WTC11 (cell line): ENCODE measurements around the gene P2RX3. TPM values are rescaled to one million over a fixed set of nuclear protein-coding genes. Genes with fewer than 3 reads are reported as not detected.
A peak's percentile ranks its signal among the peaks of the same experiment; 100 is the strongest.

Experiments
- ATAC-seq: fragments of 200-7000 bp; cut with Tn5 transposase; 2 replicates; pipeline ENCODE4 v1.10.0; 2021; ENCODE audit warnings: mild to moderate bottlenecking, moderate library complexity
- CTCF ChIA-PET: fragments of 300-600 bp; sonication (Branson Sonifier 250); formaldehyde crosslinking; loops from one replicate; lab custom pipeline; 2021; ENCODE audit warnings: antibody characterized with exemption; lab: Charles Lee
- POLR2A ChIA-PET: fragments of 350-600 bp; sonication (Branson Sonifier 250); formaldehyde crosslinking; loops from one replicate; lab custom pipeline; 2021; ENCODE audit warnings: antibody characterized with exemption; lab: Charles Lee
- DNase-seq: peaks from one replicate; pipeline ENCODE4 v3.0.0; 2021; ENCODE audit warnings: low spot score
- H3K27ac Mint-ChIP-seq: 2 replicates; pipeline ENCODE4 v1.8.0; 2021; ENCODE audit warnings: mixed read lengths
- H3K27me3 Mint-ChIP-seq: 2 replicates; pipeline ENCODE4 v1.8.0; 2021; ENCODE audit warnings: low read depth, mild to moderate bottlenecking, moderate library complexity, mixed read lengths
- H3K36me3 Mint-ChIP-seq: 2 replicates; pipeline ENCODE4 v1.8.0; 2021; ENCODE audit warnings: mixed read lengths
- H3K4me1 Mint-ChIP-seq: 2 replicates; pipeline ENCODE4 v1.8.0; 2022; ENCODE audit warnings: mixed read lengths
- H3K4me3 Mint-ChIP-seq: 2 replicates; pipeline ENCODE4 v1.8.0; 2021; ENCODE audit warnings: mild to moderate bottlenecking, moderate library complexity, mixed read lengths
- H3K9me3 Mint-ChIP-seq: 2 replicates; pipeline ENCODE4 v1.8.0; 2021; ENCODE audit warnings: mixed read lengths
- E2F5 ChIP-seq: sonication (generic); formaldehyde crosslinking; IDR thresholded peaks from 2 replicates; pipeline ENCODE4 v1.8.1; 2022; ENCODE audit warnings: mild to moderate bottlenecking, moderate library complexity, missing genetic modification reagents
- ETV6 ChIP-seq: sonication (generic); formaldehyde crosslinking; IDR thresholded peaks from 2 replicates; pipeline ENCODE4 v1.8.1; 2022; ENCODE audit warnings: mild to moderate bottlenecking, missing genetic modification reagents
- FOXP1 ChIP-seq: sonication (generic); formaldehyde crosslinking; IDR thresholded peaks from 2 replicates; pipeline ENCODE4 v1.8.0; 2022; ENCODE audit warnings: missing genetic modification reagents, mild to moderate bottlenecking, moderate library complexity, borderline replicate concordance
- GTF2I ChIP-seq: fragments of 250-450 bp; sonication (Bioruptor Pico); conservative IDR thresholded peaks from 2 replicates; pipeline ENCODE4 v1.4.0; 2021; ENCODE audit warnings: mild to moderate bottlenecking
- HMGXB4 ChIP-seq: sonication (generic); formaldehyde crosslinking; IDR thresholded peaks from 2 replicates; pipeline ENCODE4 v1.8.1; 2023; ENCODE audit warnings: mild to moderate bottlenecking, moderate library complexity, missing genetic modification reagents
- MYBL2 ChIP-seq: sonication (generic); formaldehyde crosslinking; IDR thresholded peaks from 2 replicates; pipeline ENCODE4 v1.8.1; 2023; ENCODE audit warnings: mild to moderate bottlenecking, moderate library complexity, missing genetic modification reagents
- NFE2L1 ChIP-seq: sonication (generic); formaldehyde crosslinking; IDR thresholded peaks from 2 replicates; pipeline ENCODE4 v1.8.1; 2023; ENCODE audit warnings: missing genetic modification reagents
- TCF7 ChIP-seq: sonication (generic); formaldehyde crosslinking; IDR thresholded peaks from 2 replicates; pipeline ENCODE4 v1.8.0; 2022; ENCODE audit warnings: mild to moderate bottlenecking, low read depth, missing genetic modification reagents, moderate library complexity
- TP53 ChIP-seq: sonication (generic); formaldehyde crosslinking; IDR thresholded peaks from 2 replicates; pipeline ENCODE4 v1.8.1; 2023; ENCODE audit warnings: mild to moderate bottlenecking, missing genetic modification reagents
- ZNF671 ChIP-seq: fragments of 250-450 bp; sonication (Bioruptor Pico); IDR thresholded peaks from 2 replicates; pipeline ENCODE4 v1.8.0; 2021; ENCODE audit warnings: mild to moderate bottlenecking
- total RNA-seq: library from RNA; stranded (reverse); gene quantifications from 3 replicates; pipeline ENCODE4 v1.2.3, GENCODE V29; 2021
- TF ChIP-seq, protein P1 (sequence below): fragments of 200-600 bp; IDR thresholded peaks from 2 replicates; pipeline ENCODE4 v1.8.0; 2022; ENCODE audit warnings: antibody characterized with exemption
- TF ChIP-seq, protein P2 (sequence below): fragments of 250-450 bp; sonication (Bioruptor Pico); IDR thresholded peaks from 2 replicates; pipeline ENCODE4 v2.1.2; 2022; ENCODE audit warnings: mild to moderate bottlenecking, moderate library complexity
- TF ChIP-seq, protein P3 (sequence below): fragments of 250-450 bp; sonication (Bioruptor Pico); conservative IDR thresholded peaks from 2 replicates; pipeline ENCODE4 v1.9.0; 2021; ENCODE audit warnings: mild to moderate bottlenecking
- TF ChIP-seq, protein P4 (sequence below): sonication (generic); formaldehyde crosslinking; IDR thresholded peaks from 2 replicates; pipeline ENCODE4 v1.8.0; 2022; ENCODE audit warnings: mild to moderate bottlenecking, missing genetic modification reagents

Gene P2RX3
- total RNA-seq, 1 experiment from 2014 or later, result 0.26 TPM

- ATAC-seq (no peak), DNase-seq (no peak)
- POLR2A ChIA-PET, result no interaction called here
- peaks cover 6% of the 10 kb centered on the region; the same call in 1 of the 2 replicates for H3K9me3 Mint-ChIP-seq
- H3K27me3 Mint-ChIP-seq, result peaks cover 11% of the 10 kb centered on the region; the same call in 1 of the 2 replicates
- TF ChIP-seq MYBL2 (CRISPR knock-in tag) (no peak), TCF7 (CRISPR knock-in tag) (no peak)
- TF ChIP-seq, protein P1, sequence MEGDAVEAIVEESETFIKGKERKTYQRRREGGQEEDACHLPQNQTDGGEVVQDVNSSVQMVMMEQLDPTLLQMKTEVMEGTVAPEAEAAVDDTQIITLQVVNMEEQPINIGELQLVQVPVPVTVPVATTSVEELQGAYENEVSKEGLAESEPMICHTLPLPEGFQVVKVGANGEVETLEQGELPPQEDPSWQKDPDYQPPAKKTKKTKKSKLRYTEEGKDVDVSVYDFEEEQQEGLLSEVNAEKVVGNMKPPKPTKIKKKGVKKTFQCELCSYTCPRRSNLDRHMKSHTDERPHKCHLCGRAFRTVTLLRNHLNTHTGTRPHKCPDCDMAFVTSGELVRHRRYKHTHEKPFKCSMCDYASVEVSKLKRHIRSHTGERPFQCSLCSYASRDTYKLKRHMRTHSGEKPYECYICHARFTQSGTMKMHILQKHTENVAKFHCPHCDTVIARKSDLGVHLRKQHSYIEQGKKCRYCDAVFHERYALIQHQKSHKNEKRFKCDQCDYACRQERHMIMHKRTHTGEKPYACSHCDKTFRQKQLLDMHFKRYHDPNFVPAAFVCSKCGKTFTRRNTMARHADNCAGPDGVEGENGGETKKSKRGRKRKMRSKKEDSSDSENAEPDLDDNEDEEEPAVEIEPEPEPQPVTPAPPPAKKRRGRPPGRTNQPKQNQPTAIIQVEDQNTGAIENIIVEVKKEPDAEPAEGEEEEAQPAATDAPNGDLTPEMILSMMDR, result no peak
- peaks cover 26% of the 10 kb centered on the region for H3K4me1 Mint-ChIP-seq
- H3K4me3 Mint-ChIP-seq, result no peak overlapping the region
- H3K27ac Mint-ChIP-seq, result no peak overlapping the region
- no peaks in the 10 kb centered on the region for H3K36me3 Mint-ChIP-seq
- CTCF ChIA-PET, result interaction anchor here (0.6 to 2.8 kb wide), 6 partner anchors 10 to 179 kb away, joined by 3 to 13 read pairs (median 4); no protein-coding TSS in a partner anchor
Observed at GRCh38 chr11:57348052-57348451, 9.9 kb downstream of the P2RX3 start.

- H3K9me3 Mint-ChIP-seq, result peaks cover 6% of the 10 kb centered on the region; the same call in 1 of the 2 replicates
- no peaks in the 10 kb centered on the region for H3K36me3 Mint-ChIP-seq
- ATAC-seq, result no peak
- CTCF ChIA-PET, result interaction anchor here (0.8 to 2.9 kb wide), 9 partner anchors 9 to 179 kb away, joined by 3 to 13 read pairs (median 5); partner anchors contain the start of gene P2RX3
- TF ChIP-seq ETV6 (CRISPR knock-in tag) (no peak), E2F5 (CRISPR knock-in tag) (no peak)
- H3K27ac Mint-ChIP-seq, result no peak overlapping the region
- POLR2A ChIA-PET, result no interaction called here
- no peak for DNase-seq
- H3K27me3 Mint-ChIP-seq, result peaks cover 11% of the 10 kb centered on the region; the same call in 1 of the 2 replicates
- H3K4me3 Mint-ChIP-seq, result no peak overlapping the region
- peaks cover 26% of the 10 kb centered on the region for H3K4me1 Mint-ChIP-seq
Observed at GRCh38 chr11:57348636-57349313, 10.6 kb downstream of the P2RX3 start.

- CTCF ChIA-PET, result interaction anchor here (0.6 to 2.9 kb wide), 22 partner anchors 10 to 399 kb away, joined by 3 to 16 read pairs (median 4); partner anchors contain the start of gene P2RX3
- peak; percentile 78 for ATAC-seq
- TF ChIP-seq, protein P1, result peak; percentile 98
- TF ChIP-seq HMGXB4 (peak; percentile 57; the same call in 1 of the 2 replicates), NFE2L1 (CRISPR knock-in tag) (0 out of 2 replicates have a peak, but pooled peaks have one; percentile 52), FOXP1 (CRISPR knock-in tag) (0 out of 2 replicates have a peak, but pooled peaks have one; percentile 16), TP53 (0 out of 2 replicates have a peak, but pooled peaks have one; percentile 14), ZNF671 (CRISPR knock-in tag) (no peak), GTF2I (CRISPR knock-in tag) (no peak), E2F5 (CRISPR knock-in tag) (0 out of 2 replicates have a peak, but pooled peaks have one; percentile 21)
- TF ChIP-seq, protein P2, sequence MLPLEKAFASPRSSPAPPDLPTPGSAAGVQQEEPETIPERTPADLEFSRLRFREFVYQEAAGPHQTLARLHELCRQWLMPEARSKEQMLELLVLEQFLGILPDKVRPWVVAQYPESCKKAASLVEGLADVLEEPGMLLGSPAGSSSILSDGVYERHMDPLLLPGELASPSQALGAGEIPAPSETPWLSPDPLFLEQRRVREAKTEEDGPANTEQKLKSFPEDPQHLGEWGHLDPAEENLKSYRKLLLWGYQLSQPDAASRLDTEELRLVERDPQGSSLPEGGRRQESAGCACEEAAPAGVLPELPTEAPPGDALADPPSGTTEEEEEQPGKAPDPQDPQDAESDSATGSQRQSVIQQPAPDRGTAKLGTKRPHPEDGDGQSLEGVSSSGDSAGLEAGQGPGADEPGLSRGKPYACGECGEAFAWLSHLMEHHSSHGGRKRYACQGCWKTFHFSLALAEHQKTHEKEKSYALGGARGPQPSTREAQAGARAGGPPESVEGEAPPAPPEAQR (CRISPR knock-in tag), result no peak
- TF ChIP-seq, protein P3, sequence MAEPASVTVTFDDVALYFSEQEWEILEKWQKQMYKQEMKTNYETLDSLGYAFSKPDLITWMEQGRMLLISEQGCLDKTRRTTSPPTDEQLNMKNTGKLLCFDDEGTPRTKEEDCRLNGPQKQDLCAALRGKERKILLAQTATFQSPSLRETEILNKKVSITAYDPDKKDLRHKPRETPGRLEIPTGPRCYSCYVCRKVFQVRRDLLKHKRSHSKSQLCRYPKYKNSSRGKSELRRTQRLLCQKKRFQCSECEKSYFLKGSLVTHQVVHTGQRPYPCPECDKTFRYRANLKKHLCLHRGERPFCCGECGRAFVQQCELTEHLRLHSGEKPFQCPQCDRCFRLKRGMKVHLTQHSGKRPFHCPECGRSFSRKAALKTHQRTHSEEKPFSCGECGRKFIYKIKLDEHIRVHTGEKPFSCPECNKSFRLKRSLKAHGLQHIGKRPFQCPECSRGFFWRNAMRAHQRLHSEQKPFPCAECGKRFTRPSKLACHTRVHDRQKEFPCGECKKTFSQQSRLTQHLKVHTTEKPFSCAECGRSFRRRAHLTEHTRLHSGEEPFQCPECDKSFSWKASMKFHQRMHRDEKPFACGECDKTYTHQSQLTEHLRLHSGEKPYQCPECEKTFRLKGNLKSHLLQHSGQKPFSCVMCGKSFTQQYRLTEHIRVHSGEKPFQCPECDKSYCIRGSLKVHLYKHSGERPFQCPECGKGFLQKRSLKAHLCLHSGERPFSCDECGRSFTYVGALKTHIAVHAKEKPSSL (CRISPR knock-in tag), result no peak
- TF ChIP-seq, protein P4, sequence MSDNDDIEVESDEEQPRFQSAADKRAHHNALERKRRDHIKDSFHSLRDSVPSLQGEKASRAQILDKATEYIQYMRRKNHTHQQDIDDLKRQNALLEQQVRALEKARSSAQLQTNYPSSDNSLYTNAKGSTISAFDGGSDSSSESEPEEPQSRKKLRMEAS (CRISPR knock-in tag), result peak; percentile 29; the same call in 1 of the 2 replicates
- DNase-seq, result peak; percentile 94
- peaks cover 23% of the 10 kb centered on the region for H3K4me1 Mint-ChIP-seq
- H3K36me3 Mint-ChIP-seq, result no peaks in the 10 kb centered on the region
- peaks cover 6% of the 10 kb centered on the region; the same call in 1 of the 2 replicates for H3K9me3 Mint-ChIP-seq
- H3K27me3 Mint-ChIP-seq, result peaks cover 7% of the 10 kb centered on the region; the same call in 1 of the 2 replicates
- peak overlapping the region; percentile 69 for H3K4me3 Mint-ChIP-seq
- no peak overlapping the region for H3K27ac Mint-ChIP-seq
- POLR2A ChIA-PET, result interaction anchor here (0.6 to 0.7 kb wide), 2 partner anchors 77 to 107 kb away, joined by 3 to 4 read pairs; no protein-coding TSS in a partner anchor
Observed at GRCh38 chr11:57349491-57350274, 11.5 kb downstream of the P2RX3 start.
